ENCODE data around the gene CLTRN.
"Not testable (repeated sequence)": the region's sequence is repeated elsewhere in the genome, so short reads cannot be mapped to it uniquely, and the experiment has no call there.

The CLTRN gene, protein sequence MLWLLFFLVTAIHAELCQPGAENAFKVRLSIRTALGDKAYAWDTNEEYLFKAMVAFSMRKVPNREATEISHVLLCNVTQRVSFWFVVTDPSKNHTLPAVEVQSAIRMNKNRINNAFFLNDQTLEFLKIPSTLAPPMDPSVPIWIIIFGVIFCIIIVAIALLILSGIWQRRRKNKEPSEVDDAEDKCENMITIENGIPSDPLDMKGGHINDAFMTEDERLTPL
- 0 to 0.61 (median 0.09) reads per million in 4 experiments for total RNA-seq

DNA sequence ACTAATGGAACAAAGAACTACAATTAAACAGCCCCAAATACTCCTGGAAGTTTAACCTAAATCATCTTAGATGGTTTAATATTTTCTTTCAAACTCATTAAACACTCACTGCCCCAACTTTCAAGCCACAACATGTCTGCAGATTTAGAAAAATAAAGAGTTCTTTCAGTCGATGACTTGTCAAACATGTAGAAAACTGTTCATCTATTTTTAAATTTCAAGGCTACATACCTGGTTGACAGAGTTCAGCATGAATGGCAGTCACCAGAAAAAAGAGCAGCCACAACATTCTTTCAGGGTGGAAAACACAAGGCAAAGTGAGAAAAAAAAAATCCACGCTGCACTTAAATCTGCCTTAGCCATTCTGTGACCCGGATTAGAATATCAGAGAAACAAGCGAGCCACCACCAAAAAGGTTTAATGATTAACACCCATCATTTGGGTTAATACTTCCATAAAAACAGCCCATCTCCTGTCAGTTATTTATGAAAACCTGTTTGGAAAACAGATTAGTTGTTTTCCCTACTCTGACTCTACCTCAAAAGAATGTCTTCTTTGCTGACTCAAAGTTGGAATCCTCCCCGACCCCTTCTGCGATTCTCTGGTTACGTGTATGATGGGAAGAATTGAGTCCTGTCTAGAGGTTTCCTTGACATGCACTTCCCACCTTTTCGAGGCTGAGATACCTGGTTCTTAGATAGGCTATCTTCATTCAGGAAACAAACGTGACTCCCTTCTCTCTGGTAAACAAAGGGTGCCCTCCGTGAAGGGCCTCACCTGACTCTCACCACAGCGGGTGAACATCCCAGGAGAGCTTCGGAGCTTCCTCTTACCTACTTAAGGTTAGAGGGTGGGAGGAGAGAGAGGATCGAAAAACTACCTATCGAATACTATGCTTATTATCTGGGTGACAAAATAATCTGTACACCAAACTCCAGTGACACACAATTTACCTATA is at the start of gene CLTRN:
TSS of gene CLTRN (minus strand) at position 319 of the 958 bp plus-strand sequence. CDS start at position 289, 30 bp downstream.
- no peak for DNase-seq

DNA sequence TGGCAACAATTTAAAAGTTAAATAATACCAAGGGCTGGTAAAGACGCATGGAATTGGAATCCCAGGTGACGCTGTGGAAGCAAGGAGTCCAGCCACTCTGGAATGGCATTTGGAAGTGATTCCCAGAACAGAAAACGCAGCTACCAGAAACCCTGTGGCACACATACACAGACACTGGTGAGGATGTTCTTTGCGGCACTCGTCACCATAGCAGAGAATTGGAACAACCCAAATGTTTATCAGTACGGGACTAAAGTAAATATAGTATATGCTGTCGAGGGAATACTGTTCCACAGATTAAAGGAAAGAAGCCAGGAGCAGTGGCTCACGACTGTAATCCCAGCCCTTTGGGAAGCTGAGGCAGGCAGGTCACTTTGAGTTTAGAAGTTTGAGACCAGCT is 39.7 kb upstream of the CLTRN start:
- DNase-seq, result not testable (repeated sequence)

DNA sequence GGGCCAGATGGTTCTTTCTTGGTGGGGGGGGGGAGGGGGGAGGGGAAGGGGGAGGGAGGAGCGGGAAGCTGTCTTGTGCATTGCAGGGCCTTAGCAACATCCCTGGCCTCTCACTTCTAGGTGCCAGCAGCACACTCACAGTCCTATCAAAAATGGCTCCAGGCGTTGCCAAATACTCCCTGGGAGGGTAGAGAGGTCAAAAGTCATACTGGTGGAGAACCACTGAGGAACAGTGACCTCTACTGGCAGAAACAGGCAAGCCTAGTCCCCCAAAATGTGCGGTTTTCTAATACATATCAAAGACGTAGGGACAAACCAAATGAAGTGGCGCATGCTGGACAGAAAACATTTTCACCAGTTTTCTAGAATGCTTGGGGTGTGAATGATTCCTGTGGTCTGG is 39.2 kb upstream of the CLTRN start:
- not testable (repeated sequence) for DNase-seq

DNA sequence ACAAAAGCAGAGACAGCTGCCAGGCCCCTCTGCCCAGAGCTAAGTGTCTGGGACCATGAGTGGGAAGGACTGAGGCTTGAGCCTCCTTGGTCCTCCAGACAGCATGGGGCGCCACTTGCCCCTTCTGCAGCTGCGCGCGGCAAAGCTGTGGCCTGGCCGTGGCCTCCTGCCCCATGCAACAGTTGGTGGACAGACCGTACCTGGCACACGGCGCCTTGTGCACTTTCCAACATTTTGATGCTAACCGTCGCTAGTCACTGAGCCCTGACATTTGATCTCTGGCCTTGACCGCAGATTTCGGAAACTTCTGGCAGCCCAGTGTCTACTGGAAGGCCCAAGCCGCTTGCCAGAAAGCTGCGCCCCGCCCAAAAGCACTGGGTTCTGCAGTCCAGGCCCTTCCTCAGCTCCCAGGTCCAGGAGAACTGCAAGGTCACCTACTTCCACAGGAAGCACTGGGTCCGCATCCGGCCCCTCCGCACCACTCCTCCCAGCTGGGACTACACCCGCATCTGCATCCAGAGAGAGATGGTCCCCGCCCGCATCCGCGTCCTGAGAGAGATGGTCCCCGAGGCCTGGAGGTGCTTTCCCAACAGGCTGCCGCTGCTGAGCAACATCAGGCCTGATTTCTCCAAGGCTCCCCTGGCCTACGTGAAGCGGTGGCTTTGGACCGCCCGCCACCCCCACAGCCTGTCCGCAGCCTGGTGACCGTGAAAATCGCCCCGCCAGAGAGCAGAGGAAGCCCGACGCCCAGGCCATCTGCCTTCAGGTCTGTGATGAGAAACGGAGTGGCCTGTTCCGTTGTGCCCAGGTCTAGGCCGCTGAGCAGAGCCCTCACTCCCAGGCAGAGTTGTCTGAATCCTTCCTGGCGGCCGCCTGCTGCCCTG is 38.1 kb upstream of the CLTRN start:
- DNase-seq, result no peak

DNA sequence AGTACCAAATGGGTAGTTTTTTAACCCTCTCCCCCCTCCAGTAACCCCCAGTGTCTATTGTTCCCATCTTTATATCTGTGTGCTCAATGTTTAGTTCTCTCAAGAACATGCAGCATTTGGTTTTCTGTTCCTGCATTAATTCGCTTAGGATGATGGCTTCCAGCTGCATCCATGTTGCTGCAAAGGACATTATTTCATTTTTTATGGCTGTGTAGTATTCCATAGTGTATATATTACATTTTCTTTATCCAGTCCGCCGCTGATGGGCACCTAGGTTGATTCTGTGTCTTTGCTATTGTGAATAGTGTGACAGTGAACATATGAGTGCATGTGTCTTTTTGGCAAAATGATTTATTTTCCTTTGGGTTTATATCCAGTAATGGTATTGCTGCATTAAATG is 31.9 kb upstream of the CLTRN start:
- no peak for DNase-seq

DNA sequence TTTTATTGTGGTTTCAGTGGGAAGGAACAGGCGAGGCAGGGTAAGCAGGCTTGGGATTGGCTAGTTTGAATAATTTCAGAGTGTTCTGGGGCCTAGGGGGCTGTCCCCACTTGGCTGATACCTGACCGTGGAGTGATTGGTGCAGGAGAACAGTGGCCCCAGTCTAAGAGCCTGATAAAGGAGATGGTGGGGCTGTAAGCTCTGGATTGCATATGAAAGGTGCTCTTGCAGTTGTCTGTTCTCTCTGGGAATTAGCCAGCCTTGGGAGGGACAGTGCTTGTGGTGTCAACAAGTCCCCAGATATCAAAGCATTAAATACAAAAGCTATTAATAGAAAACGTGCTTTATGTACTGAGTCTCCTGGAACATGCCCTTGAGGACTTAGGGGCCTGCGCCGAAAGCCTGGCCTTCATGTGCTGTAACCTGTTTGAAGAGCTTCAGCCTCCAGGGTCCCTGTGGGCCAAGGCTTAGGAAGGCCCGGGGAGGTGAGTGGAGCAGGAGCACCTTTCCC is 30.4 kb upstream of the CLTRN start:
- no peak for DNase-seq

DNA sequence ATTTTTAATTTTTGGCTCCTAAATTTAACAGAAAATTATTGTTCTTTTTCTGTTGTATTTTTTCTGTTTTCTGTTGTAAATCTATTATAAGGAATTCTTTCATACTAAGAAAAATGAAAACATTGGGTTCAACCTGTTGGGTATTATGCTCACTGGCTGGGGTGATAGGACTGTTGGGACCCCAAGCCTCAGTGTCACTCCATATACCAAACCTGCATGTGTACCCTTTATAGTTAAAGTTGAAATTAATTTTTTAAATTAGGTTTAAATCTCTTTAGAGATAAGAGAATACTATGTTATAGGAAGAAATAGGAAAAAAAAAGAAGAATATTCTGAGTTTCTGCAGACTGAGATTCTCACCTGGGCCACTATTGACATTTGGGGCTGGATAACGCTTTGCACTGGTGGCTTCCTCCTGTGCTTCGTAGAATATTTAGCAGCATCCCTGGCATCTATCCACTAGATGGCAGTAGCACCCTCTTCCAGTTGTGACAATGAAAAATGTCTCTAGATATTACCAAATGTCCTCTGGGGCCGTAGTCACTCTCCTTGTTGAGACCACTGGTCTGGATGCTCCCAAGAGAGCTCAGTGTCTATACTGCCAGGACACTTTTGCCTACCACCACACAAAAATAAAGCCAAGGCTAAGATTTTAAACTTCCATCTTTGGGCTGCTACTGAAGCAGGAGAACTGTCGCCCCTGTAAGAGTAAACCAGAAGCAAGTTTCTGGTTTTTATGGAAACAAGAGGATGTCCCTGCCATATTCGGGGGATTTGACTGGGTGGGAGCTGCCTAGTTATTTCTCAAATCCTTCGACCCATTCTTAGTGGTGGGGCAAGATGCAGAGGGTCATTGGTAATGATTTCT is 22.4 kb upstream of the CLTRN start:
- peak; percentile 16 for DNase-seq

DNA sequence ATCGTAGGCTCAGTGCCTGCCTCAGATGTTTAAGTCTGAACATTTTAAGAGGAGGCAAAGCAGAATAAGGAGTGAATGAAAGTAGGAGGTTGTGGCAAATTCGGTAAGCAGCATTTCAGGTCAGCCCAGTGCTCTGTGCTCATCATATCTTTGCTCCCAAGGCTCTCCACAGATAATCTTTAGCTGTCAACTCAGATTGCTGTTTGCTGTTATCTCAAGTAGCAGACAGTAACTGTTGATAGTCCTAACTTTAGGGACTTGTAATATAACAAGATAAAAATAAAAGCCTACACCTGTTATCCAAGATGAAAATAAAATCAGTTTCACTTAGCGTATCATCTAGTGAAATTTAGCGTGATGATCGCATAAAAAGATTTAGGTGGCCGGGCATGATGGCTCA is 18.6 kb upstream of the CLTRN start:
- no peak for DNase-seq

DNA sequence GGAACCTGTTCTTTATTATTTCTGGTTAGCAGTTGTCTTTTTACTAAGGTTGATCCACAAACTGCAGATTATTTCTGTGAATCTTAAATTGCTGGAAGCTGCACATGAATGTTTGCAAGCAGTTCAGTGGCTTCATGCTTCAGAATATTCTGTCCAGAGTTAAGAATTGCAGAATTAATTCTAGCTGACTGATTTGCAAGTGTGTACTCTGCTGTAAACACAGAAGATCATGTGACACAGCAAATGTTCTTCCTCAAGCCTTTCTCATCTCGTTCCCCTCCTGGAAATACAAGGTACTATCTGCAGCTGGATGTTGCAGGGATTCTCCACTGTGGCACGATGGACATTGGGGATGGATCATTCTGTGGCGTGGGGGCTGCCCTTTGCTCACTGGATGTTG is 16.8 kb upstream of the CLTRN start:
- no peak for DNase-seq

DNA sequence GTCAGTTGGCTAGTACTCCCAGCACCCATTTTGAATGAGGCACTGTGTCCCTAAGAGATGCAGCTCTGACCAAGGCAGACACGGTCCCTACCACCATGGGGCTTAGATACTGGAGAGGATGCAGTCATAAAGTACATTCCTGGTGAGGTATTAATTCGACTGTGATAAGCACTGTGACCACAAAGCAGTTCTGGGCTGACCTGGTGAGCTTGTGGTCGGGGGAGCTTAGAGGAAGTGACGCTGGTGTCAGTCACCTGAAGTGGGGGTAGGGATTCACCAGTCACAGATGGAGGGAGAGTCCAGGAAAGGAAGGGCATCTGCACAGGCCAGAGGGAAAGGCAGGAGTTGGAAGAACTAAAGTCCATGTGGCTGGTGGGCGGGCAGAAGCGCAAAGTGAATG is 15.8 kb upstream of the CLTRN start:
- no peak for DNase-seq

DNA sequence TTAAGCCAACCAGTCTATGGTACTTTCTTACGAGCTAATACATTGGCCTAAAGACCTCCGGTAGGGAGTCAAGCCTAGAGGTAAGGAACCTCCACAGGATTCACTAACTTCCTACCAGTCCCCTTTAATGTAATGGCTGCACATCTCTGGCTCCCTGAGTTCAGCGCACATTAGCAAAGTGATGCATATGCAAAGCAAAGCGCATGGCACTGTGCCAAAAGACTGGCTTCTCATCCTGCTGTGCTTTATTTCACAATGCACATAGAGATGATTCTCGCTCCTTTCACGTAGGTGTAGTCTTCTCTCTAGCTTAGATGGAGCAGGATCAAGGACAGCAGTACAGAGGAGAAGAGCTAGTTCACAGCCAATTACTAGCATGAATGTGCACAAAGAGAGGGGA is 14.6 kb upstream of the CLTRN start:
- no peak for DNase-seq

DNA sequence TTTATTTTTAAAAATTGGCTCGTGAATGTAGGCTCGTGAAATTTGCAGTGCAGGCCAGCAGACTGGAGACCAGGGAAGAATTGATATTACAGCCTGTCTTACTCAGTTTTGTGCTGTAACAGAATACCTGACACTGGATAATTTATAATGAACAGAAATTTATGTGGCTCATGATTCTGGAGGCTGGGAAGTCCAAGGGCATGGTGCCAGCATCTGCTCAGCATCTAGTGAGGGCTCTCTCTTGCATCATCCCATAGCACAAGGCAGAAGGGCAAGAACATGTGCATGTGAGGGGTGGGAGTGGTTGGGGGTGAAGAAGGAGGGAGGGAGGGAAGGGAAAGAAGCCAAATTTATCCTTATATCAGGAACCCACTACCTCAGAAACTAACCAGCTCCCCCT is 13.7 kb upstream of the CLTRN start:
- DNase-seq, result no peak

DNA sequence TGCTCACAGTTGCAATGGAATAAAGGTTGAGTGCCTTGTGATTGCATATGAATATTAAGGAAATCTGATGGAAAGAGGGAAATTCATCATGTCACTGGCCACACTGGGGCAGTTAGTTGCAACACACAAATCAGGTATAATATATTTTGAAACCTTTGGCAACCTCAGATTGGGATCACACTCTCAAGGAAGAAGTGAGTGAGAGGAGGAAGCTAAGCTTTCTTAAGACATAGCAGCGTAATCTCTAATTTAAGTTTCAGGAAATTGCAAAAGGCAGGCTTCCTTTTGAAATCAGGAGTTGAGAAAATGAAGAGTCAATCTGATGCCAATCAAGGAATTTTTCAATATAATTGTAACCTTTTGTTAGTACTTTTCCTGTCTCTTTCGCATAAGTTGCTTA is 12.3 kb upstream of the CLTRN start:
- no peak for DNase-seq

DNA sequence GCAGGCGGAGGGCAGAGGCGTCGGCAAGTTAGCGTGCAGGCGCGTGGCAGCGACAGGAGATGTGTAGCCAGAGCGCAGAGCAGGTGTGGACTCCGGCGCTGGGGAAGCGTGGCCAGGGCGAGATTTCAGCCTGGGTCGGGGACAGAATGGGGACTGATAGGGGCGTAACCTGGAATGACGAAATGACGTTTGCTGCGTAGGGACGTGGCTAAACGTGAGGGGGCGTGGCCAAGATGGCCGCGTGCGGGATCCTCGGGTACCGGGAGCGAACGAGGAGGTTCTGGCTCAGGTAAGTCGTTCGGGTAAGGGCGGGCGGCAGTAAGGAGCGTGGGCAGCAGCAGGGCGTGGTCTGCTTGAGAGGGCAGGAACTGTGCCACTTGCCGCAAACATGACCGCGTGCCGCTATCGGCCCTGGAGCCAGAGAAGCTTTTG is 10.9 kb upstream of the CLTRN start:
- DNase-seq, result peak; percentile 70

DNA sequence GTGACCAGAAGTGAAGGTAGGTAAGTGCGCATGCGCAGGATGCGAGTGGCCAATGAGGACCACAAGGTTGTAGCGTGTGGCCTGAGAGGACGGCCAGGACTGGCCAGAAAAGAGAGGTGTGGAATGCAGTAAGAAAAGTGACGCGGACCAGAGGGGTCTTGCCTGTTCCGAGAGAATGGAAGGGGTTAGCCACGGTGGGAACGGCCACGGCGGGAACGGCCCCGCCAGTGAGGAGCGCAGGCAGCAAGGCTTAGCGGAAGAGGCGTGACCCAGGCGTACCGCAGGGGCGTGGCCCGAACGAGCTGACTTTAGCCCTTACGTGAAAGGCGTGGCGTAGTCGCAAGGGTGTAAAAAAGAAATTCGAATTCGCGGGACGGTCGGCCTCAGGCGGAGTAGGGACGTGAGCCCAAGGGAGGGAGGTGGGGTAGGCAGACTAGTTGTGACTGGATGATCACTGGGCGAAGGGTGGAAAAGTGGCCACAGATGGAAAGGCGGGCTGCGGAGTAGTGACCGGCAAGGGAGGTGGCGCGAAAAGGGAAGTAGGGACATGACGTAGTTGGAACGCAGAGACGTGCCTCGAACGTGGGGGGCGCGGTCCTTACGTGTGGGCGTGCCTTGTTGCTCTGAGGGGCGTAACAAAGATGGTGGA is 10.4 kb upstream of the CLTRN start:
- DNase-seq, result peak; percentile 79

DNA sequence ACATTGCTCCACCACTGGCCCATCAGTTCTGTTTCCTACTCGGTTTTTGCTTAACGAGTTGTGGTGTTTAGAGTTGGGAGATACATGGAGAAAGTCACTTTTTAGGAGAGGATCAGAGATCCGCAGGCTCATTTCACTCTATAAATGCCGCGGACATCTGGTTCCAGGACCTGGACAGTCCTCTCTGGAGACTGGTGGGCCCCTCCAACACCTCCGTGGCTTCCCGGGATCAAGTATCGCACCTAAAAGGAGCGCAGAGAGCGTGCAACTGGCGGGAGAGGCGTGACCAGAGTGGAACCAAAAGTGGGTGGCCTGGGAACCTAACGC is 9.9 kb upstream of the CLTRN start:
- no peak for DNase-seq

DNA sequence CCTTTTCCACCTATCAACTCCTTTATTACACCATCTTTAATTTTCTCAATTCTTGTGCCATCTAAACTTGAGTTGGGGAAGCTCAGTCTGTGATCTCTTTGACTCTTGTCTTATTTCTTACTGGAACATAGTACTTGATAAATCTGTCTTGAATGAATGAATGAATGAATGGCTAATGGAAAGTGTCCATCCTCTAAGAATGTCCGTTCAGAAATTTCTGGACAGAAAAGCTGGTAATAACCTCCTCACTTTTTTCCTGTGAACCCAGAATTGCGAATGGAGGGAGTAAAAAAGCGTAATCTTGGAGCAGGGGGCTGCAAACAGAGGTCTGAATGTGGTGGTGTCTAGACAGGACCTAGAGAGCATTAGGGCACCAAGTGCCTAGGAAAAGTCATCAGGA is 9.4 kb upstream of the CLTRN start:
- DNase-seq, result no peak

DNA sequence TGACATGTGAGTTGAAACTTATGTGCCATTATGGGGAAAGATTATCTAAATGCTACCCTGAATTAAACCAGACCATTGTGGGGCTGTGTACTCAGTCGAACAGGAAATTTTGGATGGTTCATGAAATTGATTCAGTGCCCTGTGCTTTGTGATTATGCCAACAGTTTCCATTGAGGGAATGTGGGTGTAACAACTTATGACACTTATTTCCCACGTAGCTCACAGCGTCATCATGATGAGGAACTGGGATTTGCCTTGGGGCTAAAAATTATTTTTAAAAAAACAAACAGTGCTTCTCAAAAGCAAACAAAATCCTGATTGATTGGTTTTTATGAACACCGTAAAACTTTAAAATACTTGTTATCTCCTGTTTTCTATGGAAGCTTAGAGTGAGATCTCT is 8.3 kb upstream of the CLTRN start:
- no peak for DNase-seq

DNA sequence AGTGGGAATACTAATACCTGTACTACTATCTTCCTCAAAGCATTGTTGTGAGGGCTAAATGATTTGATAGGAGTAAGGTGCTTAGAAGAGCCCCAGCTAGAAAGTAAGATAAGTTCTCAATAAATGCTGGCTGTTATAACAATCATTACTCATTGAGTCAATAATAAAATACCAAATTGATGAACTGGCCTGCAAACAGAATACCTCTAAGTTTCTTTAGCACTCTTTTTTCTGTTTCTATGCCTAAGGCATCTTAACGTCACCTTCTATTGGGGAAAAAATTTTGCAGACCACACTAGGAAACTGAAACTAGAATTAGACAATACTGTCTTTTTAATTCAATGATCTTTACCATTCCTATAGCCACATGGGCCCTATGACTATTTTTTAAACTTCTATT is 1.2 kb downstream of the CLTRN start:
- no peak for DNase-seq

DNA sequence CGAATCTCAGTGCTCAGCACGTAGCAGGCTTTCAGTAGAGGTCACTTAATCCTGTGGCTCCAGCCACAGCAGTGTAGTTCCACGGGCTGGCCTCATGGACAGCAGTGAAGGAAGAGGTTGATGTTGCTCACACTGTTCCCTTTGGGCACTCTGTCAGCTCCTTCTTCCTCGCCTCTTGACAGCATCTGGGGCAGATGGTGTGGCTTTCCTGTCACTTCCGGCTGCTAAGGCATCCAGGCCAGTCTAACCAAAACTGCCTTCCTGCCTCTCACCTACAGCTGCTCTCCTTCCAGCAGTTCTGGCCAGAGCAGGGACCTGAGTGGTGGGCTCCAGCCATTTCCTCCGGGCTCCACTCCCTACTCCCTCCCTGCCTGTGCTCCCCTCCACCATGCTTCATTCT is 9.8 kb downstream of the CLTRN start:
- DNase-seq, result not testable (repeated sequence)

DNA sequence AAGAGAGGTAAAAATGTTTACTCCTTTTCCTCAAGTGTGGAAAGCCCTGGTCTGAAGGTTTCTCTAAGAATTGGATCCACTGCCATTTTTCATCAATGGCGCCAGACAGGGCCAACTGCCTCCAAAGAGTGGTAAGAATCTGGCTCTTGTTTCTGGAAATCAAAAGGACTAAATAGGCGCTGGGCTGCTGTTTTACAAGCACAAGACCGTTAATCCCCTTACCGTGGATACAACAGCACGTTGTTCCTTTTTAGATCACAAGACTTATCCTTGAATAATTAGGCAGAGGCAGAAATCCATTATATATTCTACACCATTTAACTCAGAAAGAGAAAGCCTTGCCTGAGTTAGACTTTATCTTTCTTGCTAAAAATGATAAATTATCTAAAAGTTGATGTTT is 10.6 kb downstream of the CLTRN start:
- no peak for DNase-seq
